GM18951 (cell line): Measurements from ENCODE around the gene OLFM2.

Experiments used
- POLR2A ChIP-seq: IDR thresholded peaks from 4 replicates; pipeline ENCODE4 v1.6.1; 2011; ENCODE audit warnings: mild to moderate bottlenecking; ENCODE audit not compliant: insufficient read length, insufficient read depth; ENCODE audit errors: extremely low read depth
- in situ Hi-C: fragments of 300-500 bp; cut with MboI; formaldehyde crosslinking; loops from one replicate; pipeline ENCODE4 v1.12.0; 2022; ENCODE audit warnings: low sequenced_read_pairs, mixed read lengths, inconsistent platforms; ENCODE audit not compliant: unreplicated experiment

The OLFM2 gene

DNA sequence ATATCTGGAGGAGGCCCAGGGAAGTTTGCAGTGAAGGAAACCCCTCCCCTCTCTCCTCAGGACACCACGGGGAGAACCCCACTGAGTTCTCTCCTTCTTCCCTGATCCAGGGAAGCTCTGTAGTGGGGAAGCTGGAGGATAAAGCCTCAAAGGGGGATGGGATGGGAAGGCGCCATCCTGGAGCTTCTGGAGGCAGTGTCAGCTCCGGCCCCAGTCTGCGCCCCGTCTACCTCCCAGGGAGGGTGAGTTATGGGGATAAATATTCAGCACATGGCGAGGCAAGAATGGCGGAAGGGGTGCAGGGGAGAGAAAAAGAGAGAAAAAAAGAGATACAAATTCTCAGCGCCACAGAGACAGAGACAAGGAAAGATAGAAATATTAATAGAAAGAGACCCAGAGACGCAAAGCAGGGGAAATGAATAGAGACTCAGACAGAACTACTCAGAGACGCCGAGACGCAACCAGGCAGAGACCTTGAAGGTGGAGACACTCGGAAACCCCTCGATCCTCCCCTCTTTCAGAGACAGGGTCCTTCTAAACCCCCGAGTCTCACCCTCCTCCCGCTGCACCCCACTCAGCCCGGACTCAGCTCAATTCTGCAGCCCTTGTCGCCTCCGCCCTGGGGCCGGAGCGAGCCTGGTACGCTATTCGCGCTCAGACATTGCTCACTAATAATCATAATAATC, 23.6 kb downstream of the OLFM2 start:
- TF ChIP-seq POLR2A, result no peak
- in situ Hi-C loops, result loop anchor here (25.0 kb wide), 1 partner anchor 775 kb away; the partner anchor contains the start of genes OR7G3 and ZNF317

DNA sequence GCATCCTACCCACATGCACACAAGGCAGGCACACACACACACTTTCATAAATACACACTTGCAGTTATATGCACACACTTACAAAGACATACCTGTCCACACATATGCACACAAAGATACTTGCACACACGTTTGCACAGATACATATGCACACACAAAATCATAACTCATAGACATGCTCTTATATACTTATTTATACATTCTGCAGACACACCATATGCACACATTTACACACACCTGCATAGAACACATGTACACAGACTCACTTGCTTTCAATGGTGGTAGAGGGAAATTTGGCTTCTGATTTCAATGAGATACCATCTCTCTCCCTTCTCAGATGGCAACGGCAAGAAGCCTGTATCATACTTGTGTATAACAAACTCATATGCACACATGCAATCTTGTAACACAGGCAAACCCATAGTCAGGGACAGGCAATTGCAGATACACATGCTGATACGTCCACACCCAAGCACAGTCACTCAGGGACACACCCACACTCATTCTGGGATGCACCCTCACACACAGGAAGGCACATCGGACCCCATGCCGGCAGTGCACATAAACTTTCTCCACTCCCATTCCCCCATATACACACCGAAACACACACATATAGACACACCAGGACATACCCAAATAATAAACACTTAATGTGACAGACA, 24.7 kb downstream of the OLFM2 start:
- no peak for TF ChIP-seq POLR2A
- in situ Hi-C loops, result loop anchor here (25.0 kb wide), 1 partner anchor 774 kb away; the partner anchor contains the start of genes OR7G3 and ZNF317

DNA sequence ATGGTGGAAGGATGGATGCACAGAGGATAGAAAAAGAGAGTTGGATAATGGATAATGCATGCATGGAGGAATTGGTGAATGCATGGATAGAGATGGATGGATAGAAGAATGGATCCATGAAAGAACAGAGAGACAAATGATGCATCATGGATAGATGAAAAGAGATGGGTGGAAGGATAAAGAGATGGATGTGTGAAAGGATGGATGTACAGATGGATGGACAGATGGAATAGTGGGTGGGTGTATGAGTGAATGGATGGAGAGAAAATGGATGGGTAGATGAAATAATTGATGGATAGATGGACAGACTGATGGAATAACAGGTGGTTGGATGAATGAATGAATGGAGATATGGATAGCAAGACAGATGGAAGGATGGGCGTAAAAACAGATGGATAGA, 25.7 kb downstream of the OLFM2 start:
- in situ Hi-C loops, result loop anchor here (25.0 kb wide), 1 partner anchor 773 kb away; the partner anchor contains the start of genes OR7G3 and ZNF317

DNA sequence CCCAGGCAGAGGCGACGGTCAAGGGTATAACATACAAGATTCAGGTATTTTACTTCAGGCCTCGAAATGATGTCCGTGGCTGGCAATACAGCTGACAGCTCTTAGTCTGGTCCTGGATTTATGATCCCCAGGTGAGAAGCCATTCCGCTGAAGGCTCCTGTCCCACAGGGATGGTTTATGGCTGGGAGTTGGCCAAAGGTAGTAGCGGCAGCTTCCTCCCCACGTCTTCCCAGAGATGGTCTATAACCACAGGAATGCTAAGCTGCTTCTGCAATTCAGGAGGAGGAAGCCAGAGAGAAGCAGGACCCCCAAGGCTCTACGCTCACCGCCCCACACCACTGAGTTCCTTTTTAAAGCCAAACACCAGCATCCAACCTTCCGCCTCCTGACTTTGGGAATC, 27.1 kb downstream of the OLFM2 start:
- no peak for TF ChIP-seq POLR2A
- in situ Hi-C loops, result loop anchor here (25.0 kb wide), 1 partner anchor 772 kb away; the partner anchor contains the start of genes OR7G3 and ZNF317

More for the DNA sequence above, 25.7 kb downstream of the OLFM2 start:
- no peak for TF ChIP-seq POLR2A

DNA sequence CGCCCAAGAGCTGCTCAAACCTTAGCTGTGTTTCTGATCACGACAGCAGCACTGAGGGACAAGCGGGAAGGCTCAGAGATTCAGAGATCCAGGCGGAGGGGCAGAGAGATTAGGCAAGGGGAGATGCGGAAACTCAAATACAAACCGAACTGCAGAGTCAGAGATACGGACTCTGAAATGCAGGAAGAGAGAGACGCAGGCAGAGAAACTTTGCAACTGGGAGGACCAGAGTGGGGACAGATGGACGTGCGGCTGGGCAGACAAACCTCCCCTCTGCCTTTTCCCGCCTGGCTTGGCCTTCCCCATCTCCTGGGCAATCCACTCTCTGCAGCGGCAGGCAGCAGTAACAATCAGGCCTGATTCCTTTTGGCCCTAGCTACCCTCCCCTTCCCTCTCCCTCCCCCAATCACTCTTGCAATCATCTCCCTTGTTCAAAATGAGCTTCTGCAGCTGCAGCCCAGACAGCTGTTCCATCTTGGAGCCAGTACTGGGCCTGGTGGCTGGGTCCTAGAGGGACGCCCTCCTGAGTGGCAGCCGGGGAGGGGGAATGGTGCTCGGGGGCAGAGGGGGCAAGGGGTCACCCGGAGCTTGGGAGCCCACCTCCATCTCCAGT, 29.7 kb downstream of the OLFM2 start:
- TF ChIP-seq POLR2A, result no peak
- in situ Hi-C loops, result loop anchor here (25.0 kb wide), 1 partner anchor 769 kb away; the partner anchor contains the start of genes OR7G3 and ZNF317

- TF ChIP-seq POLR2A, result no peak
- in situ Hi-C loops, result loop anchor here (25.0 kb wide), 1 partner anchor 766 kb away; the partner anchor contains the start of genes OR7G3 and ZNF317
These were observed 33.0 kb downstream of the OLFM2 start for GRCh38 chr19:9903336-9903735.

DNA sequence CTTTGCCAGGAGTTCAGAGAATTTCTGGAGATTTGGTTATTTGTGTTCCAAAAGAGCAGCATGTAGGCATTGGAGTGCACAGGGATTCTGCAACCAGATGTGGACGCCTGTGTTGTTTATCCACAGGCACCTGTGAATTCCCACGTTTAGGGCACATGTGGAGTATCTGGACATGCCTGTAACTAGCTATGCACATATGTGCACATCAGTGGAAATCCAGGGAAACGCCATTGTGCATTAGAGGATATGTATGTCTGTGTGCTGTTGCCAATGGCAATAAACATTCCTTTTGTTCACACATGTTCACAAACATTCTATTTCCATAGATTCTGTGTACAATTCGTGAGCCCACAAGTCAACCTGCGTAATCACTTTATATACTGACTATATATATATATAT, 34.7 kb downstream of the OLFM2 start:
- TF ChIP-seq POLR2A, result no peak
- in situ Hi-C loops, result loop anchor here (25.0 kb wide), 1 partner anchor 764 kb away; the partner anchor contains the start of genes OR7G3 and ZNF317

DNA sequence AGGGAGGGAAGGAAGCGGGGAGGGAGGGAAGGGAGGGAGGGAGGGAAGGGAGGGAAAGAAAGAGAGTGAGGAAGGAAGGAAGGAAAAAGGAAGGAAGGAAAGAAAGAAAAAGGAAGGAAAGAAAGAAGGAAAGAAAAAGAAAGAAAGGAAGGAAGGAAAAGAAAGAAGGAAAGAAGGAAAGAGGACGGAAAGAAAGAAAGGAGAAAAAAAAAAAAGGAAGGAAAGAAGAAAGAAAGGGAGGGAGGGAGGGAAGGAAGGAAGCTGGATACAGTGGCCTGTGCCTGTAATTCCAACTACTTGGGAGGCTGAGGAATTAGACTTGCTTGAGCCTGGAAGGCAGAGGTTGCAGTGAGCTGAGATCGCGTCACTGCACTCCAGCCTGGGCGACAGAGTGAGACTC, 35.3 kb downstream of the OLFM2 start:
- TF ChIP-seq POLR2A, result no peak
- in situ Hi-C loops, result loop anchor here (25.0 kb wide), 1 partner anchor 764 kb away; the partner anchor contains the start of genes OR7G3 and ZNF317

DNA sequence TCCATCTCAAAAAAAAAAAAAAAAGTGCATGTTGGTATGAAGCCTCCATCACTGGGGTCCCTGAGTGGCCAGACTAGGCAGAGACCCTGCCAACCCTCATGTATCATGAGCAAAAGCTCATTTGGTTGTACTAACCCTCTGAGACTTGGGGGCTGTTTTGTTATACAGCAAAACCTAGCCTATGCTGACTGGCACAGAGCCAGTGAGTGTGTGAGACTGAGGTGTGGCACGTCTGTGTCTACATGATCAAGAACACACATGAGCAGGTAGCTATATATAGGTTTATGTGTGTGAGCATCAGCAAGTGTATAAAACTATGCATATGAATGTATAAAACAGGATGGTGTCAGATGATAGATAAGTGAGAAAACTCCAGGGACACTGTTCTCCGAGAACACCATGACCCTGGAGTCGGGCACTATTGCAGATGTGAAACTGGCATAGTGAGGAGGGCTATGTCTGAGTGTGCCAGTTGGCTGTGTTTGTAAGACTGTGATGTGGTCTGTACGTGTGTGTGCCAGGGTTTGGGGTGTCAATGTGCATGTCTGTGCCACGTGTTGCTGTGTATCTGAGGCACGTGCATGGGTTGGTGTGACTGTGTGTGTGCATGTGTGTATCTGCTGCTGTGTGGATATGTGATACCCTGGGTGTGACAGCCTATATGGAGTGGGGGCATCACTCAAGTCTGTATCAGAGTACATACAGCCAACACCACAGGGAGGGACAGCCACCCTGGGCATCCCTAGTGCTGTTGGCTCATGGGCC, 44.5 kb downstream of the OLFM2 start:
- in situ Hi-C loops, result no loop called here
- TF ChIP-seq POLR2A, result no peak

DNA sequence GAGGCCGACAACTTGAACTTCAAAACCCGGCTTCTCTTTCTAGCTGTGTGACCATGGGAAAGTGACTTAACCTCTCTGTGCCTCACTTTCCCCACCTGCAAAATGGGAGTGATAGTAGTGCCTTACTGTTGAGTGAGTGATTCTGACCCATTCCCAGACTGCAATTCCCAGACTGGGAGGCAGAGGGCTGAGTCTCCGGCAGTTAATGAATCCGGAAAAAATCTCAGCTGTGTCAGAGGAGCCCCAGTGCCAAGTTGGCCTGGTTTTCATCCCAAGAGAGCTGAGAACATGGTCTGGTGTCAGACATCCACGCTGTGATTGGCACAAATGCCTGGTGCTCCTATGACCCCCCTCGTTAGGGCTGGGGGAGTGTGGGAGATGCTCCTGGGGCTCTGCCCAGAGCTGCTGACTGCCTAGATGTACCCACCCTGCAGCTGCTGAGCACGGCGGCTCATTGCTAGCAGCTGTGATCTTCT, 51.2 kb downstream of the OLFM2 start:
- no peak for TF ChIP-seq POLR2A
- in situ Hi-C loops, result no loop called here

- TF ChIP-seq POLR2A, result no peak
- in situ Hi-C loops, result no loop called here
These were observed 52.6 kb downstream of the OLFM2 start for GRCh38 chr19:9883764-9884163.

DNA sequence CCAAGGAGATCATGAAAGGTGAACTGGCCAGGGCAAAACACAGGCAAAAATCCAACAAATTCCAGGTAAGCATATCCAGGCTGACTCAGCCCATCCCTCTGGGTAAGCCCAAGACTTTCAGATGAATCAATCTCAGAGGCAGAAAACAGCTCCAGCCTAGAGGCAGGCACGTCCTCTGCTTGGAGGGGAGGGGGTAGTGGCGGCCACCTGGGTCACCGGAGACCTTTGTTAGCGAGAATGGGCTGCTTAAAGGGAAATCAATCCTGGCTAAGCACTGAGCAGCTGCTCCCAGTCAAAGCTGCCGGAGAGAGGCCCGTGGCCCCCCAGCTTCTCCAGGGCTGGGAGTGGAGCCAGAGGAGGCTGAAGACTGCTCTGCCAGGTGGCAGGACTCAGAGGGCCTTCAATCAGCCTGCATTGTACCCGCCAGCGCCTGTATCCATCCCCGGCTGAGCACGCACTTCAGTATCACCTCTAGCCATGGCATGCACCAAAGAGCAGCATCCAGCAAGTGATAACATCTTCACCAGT, 53.0 kb downstream of the OLFM2 start:
- no peak for TF ChIP-seq POLR2A
- in situ Hi-C loops, result no loop called here

DNA sequence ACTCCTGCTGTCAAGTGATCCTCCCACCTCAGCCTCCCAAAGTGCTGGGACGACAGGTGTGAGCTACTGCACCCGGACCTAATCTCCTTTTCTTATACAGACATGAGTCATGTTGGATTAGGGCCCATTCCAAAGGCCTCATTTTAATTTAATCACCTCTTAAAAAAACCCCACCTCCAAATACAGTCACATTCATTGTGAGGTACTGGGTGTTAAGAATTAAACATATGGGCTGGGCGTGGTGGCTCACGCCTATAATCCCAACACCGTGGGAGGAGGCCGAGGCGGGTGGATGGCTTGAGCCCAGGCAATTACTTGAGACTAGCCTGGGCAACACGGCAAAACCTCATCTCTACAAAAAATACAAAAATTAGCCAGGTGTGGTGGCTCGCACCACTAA, 54.6 kb downstream of the OLFM2 start:
- in situ Hi-C loops, result no loop called here
- no peak for TF ChIP-seq POLR2A
